Astrocyte of the spinal cord (primary cell): ENCODE data around the gene RNF20.

Experiments used
- DNase-seq: peaks from one replicate; pipeline ENCODE4 v3.0.0; 2011; ENCODE audit warnings: low read depth, low spot score
- H3K4me3 ChIP-seq: 2 replicates; pipeline ENCODE4 v1.5.1; 2011; ENCODE audit warnings: low read depth, mild to moderate bottlenecking, low read length, moderate library complexity
- in situ Hi-C: cut with HindIII; loops from 2 replicates; pipeline ENCODE4 v1.10.0; 2017; ENCODE audit warnings: low sequenced_read_pairs
- TF ChIP-seq, protein P1 (sequence below): IDR thresholded peaks from 2 replicates; pipeline ENCODE4 v1.5.1; 2012; ENCODE audit warnings: low read depth, mild to moderate bottlenecking, low read length, inconsistent platforms

Gene RNF20, protein sequence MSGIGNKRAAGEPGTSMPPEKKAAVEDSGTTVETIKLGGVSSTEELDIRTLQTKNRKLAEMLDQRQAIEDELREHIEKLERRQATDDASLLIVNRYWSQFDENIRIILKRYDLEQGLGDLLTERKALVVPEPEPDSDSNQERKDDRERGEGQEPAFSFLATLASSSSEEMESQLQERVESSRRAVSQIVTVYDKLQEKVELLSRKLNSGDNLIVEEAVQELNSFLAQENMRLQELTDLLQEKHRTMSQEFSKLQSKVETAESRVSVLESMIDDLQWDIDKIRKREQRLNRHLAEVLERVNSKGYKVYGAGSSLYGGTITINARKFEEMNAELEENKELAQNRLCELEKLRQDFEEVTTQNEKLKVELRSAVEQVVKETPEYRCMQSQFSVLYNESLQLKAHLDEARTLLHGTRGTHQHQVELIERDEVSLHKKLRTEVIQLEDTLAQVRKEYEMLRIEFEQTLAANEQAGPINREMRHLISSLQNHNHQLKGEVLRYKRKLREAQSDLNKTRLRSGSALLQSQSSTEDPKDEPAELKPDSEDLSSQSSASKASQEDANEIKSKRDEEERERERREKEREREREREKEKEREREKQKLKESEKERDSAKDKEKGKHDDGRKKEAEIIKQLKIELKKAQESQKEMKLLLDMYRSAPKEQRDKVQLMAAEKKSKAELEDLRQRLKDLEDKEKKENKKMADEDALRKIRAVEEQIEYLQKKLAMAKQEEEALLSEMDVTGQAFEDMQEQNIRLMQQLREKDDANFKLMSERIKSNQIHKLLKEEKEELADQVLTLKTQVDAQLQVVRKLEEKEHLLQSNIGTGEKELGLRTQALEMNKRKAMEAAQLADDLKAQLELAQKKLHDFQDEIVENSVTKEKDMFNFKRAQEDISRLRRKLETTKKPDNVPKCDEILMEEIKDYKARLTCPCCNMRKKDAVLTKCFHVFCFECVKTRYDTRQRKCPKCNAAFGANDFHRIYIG

DNA sequence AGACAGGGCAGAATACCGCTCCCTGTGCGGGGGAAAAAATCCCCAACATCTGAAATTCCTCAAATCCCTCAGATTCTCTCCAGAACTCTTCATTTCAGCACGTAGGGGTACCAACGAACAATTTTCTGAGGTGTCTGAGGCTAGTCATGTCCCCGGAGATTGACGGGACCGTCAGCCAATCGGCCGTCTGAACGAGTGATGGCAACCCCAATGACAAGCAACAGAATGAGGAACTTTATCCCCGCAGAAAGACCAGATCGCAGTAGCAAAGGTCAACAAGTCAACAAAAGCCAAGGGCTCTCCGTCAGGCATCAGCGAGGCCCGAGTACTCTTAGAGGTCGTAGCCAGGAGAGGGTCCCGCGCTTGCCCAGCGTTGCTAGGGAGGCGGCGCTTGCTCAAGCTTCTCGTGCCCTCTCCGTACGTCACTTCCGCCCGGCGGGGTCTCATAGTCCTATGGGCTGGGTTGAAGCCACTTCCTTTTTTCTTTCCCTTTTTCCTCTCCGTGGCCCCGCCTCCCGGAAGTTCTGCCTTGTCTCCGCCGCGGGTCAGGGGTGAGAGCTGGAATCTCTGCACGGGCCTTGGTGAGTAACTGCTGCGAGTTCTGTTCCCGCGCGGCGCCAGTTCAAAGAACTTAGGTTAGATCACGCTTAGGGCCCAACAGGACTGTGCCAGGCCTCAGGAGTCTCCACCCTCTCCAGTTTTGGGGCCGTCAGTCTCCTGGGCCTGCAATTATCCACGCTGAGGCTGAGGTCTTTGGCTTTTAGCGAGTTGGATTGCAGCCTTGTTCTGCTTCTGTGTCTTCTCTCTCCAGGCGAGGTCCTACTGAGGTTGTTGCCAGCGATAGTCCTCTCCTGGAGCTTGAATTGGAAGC is at the start of gene RNF20:
TSS of gene RNF20 (plus strand) at position 520 of the 871 bp plus-strand sequence. CDS start 1,571 bp downstream, outside the sequence.
- peak within 1 kb of the TSS; percentile 88 for H3K4me3 ChIP-seq
- in situ Hi-C loops: loop anchor here (10.0 kb wide), 1 partner anchor 79 kb away; no protein-coding TSS in a partner anchor
- TF ChIP-seq, protein P1, sequence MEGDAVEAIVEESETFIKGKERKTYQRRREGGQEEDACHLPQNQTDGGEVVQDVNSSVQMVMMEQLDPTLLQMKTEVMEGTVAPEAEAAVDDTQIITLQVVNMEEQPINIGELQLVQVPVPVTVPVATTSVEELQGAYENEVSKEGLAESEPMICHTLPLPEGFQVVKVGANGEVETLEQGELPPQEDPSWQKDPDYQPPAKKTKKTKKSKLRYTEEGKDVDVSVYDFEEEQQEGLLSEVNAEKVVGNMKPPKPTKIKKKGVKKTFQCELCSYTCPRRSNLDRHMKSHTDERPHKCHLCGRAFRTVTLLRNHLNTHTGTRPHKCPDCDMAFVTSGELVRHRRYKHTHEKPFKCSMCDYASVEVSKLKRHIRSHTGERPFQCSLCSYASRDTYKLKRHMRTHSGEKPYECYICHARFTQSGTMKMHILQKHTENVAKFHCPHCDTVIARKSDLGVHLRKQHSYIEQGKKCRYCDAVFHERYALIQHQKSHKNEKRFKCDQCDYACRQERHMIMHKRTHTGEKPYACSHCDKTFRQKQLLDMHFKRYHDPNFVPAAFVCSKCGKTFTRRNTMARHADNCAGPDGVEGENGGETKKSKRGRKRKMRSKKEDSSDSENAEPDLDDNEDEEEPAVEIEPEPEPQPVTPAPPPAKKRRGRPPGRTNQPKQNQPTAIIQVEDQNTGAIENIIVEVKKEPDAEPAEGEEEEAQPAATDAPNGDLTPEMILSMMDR: no peak
- DNase-seq: peak; percentile 99

DNA sequence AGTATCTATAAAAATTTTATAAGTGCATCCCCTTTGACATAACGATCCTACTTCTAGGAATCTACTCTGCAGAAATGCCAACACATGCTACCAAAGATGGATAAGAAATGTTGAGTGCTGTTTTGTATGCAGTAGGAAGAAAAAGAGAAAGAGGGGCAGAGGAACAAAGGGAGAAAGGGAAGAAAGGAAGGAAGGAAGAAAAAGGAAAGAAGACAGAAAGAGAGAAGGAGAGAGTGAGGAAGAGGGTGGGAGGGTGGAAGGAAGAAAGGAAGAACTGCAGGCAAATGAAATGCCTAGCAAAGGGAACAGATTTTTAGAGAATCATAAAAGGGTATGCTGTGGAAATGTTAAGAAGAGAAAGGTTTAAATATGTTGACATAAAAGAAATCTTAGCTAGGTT is 49.6 kb upstream of the RNF20 start:
- in situ Hi-C loops: no loop called here

DNA sequence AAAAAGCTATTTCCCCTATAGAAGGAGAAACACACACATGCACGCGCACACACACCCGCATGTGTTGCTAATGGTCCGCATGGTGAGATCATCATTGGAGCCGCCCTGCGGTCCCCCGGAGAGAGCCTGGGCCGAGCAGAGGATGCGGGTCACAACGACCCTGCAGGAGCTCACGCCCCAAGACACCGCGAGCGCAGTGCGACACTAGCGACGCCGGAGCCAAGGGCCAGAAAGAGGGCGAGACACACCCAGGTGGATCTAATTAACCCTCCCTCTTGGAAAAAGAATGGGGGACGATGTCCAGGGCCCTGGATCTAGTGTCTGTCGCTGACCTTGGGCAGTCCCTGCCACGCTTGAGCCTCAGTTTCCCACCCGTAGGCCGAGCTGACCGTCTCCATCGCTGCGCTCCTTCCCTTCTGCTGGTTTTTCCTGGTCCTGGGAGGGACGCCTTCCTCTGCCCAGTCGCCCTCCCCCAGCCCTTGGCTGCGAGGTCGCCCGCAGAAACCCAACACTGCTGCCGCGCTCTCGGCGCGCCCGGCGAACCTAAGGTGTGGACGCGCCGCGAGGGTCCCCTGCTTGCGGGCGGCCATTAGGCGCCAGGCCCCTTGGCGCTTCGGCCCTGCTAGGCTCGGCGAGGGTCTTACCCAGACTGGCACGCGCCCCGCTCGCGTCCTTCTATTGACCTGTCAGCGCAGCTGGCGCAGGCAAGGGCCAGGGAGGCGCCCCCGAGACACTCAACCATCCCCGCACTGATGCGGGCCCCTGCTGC is 47.5 kb upstream of the RNF20 start:
- TF ChIP-seq, protein P1: no peak
- DNase-seq: peak; percentile 36
- in situ Hi-C loops: no loop called here
- peak overlapping the region; percentile 58 for H3K4me3 ChIP-seq

More for the DNA sequence above, 49.6 kb upstream of the RNF20 start:
- H3K4me3 ChIP-seq: no peak overlapping the region
- TF ChIP-seq, protein P1: no peak
- DNase-seq: no peak

DNA sequence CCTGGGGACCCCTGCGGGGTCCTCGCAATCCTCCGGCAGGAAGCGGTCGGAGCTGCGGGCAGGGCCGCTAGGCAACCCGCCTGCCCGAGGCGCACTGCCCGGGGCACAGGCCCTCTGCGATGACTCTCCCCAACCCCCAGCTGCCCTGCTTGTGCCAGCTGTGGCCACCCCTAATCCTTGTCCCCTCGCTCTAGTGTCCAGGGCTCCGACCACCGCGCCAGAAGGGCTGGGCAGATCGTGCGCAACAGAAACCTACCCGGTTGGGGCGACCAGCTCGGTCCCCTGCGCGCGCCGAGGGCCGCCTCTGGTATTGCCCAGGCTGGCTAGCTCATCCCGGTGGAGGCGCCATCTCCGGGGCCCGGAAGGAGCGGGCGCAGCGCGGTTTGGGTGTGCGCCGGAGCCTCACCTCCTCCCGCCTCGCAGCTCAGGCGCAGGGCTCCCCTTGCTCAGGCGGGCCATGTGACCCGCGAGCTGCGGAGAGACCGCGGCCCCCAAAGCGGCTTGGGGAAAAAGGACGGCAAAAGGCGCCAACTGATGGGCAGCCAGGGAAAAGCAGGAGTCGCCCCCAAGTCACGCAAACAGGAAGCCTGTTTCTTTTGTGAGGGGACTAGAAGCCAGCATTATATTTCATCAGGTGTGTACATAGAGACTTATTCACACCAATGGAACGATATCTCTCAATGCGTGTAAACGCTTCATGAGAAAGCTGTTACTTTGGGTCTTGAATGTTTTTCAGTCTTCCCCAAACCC is 46.8 kb upstream of the RNF20 start:
- peak overlapping the region; percentile 58 for H3K4me3 ChIP-seq
- in situ Hi-C loops: no loop called here

DNA sequence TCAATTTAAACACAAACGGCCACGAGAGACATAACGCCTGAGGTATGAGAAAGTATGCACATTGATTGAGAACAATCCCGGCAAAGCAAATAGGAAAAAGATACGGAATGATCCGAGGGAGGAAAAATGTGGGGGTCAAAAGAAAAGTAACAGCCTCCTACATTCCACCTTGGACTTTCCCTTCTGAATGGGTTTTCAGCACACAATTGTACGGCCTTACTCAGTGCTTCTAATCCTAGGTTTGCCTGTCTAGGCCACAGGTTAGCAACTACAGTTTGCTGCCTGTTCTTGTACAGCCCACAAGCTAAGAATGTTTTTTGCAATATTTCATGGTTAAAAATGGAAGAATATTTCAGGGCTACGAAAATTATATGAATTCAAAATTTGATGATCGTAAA is 46.2 kb upstream of the RNF20 start:
- DNase-seq: no peak
- TF ChIP-seq, protein P1: no peak
- in situ Hi-C loops: no loop called here
- H3K4me3 ChIP-seq: peak overlapping the region; percentile 58

More for the DNA sequence above, 46.8 kb upstream of the RNF20 start:
- DNase-seq: peak; percentile 65
- TF ChIP-seq, protein P1: peak; percentile 50
